ENCODE results near the gene ELMO1. TPM values are rescaled to one million over a fixed set of nuclear protein-coding genes. Genes with fewer than 3 reads are reported as not detected.

ELMO1 gene
- total and polyA plus RNA-seq, 4 donors, result 10.1 to 183 (median 34.4) TPM

DNA sequence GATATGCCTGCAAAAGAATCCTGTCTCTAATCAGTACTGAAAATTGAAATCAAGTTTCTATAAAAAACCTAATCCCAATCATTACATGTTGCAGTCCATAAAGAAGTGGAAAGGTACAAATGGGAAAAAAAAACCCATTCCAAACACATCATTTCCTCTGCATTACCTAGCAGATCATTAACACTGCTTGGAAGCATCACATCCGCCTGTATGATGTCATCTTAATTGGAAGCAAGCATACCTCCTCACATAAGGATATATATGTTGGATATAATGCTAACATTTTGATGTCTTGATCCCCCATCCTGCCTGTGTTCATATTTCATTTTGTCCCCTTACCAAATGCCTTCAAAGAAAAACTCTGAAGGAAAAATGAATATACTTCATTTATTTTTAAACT is 483.0 kb downstream of the ELMO1 start:
- ATAC-seq (ENCODE audit: insufficient read depth, low FRiP score), result no peak
- no peak overlapping the region for H3K9ac ChIP-seq (ENCODE audit: insufficient read depth in 1 of 2, low read length in 2 of 2)
- peaks cover 0 to 23% (median 4%) of the 10 kb centered on the region in 5 donors for H3K4me1 ChIP-seq (ENCODE audit: control insufficient read depth in 5 of 5, insufficient read depth in 5 of 5, low read length in 5 of 5)

DNA sequence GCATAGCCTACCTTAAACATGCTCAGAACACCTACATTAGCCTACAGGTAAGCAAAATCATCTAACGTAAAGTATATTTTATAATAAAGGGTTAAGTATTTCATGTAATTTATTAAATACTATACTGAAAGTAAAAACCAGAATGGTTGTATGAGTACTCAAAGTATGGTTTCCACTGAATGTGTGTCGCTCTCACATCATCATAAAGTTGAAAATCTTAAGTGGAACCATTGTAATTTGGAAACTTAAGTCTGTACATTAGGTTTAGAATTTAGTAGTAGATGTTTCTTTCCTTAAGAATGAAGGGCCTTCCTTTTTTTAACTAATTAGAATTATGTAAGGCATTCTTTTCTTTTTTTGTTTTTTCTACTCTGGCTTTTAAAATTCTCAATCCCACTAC is 484.4 kb downstream of the ELMO1 start:
- DNase-seq, result no peak
- Histone ChIP-seq H3K27me3 (ENCODE audit: control insufficient read depth in 3 of 3, insufficient read depth in 3 of 3, low read length in 2 of 3) (no peaks in the 10 kb centered on the region), H3K27ac (ENCODE audit: low read depth in 1 of 2, low read length in 1 of 2) (no peak overlapping the region), H3K4me3 (no peak overlapping the region), H3K9ac (ENCODE audit: insufficient read depth in 1 of 2, low read length in 2 of 2) (no peak overlapping the region), H3K36me3 (ENCODE audit: control insufficient read depth in 4 of 4, insufficient read depth in 4 of 4, low read length in 4 of 4) (no peaks in the 10 kb centered on the region), H3K4me1 (ENCODE audit: control insufficient read depth in 5 of 5, insufficient read depth in 5 of 5, low read length in 5 of 5) (peaks cover 0 to 23% (median 3%) of the 10 kb centered on the region in 5 donors), H3K9me3 (ENCODE audit: control insufficient read depth in 4 of 4, insufficient read depth in 3 of 4, low read length in 3 of 4) (no peaks in the 10 kb centered on the region)
- no peak for ATAC-seq (ENCODE audit: insufficient read depth, low FRiP score)
- WGBS, 2 donors, result 93 to 96% methylated on average over 2 of the region's 2 CpGs
- TF ChIP-seq, protein P1, sequence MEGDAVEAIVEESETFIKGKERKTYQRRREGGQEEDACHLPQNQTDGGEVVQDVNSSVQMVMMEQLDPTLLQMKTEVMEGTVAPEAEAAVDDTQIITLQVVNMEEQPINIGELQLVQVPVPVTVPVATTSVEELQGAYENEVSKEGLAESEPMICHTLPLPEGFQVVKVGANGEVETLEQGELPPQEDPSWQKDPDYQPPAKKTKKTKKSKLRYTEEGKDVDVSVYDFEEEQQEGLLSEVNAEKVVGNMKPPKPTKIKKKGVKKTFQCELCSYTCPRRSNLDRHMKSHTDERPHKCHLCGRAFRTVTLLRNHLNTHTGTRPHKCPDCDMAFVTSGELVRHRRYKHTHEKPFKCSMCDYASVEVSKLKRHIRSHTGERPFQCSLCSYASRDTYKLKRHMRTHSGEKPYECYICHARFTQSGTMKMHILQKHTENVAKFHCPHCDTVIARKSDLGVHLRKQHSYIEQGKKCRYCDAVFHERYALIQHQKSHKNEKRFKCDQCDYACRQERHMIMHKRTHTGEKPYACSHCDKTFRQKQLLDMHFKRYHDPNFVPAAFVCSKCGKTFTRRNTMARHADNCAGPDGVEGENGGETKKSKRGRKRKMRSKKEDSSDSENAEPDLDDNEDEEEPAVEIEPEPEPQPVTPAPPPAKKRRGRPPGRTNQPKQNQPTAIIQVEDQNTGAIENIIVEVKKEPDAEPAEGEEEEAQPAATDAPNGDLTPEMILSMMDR (IDR thresholded peaks at IDR 0.05; ENCODE audit: control extremely low read depth, extremely low read depth), result no peak

More for the DNA sequence above, 483.0 kb downstream of the ELMO1 start:
- 90 to 93% methylated on average over 1 of the region's 1 CpG for WGBS, 2 donors
- Histone ChIP-seq H3K4me3 (no peak overlapping the region), H3K27ac (ENCODE audit: low read depth in 1 of 2, low read length in 1 of 2) (no peak overlapping the region), H3K27me3 (ENCODE audit: control insufficient read depth in 3 of 3, insufficient read depth in 3 of 3, low read length in 2 of 3) (no peaks in the 10 kb centered on the region), H3K9me3 (ENCODE audit: control insufficient read depth in 4 of 4, insufficient read depth in 3 of 4, low read length in 3 of 4) (no peaks in the 10 kb centered on the region), H3K36me3 (ENCODE audit: control insufficient read depth in 4 of 4, insufficient read depth in 4 of 4, low read length in 4 of 4) (no peaks in the 10 kb centered on the region)
- DNase-seq, result no peak
- TF ChIP-seq, protein P1 (IDR thresholded peaks at IDR 0.05; ENCODE audit: control extremely low read depth, extremely low read depth), result no peak

DNA sequence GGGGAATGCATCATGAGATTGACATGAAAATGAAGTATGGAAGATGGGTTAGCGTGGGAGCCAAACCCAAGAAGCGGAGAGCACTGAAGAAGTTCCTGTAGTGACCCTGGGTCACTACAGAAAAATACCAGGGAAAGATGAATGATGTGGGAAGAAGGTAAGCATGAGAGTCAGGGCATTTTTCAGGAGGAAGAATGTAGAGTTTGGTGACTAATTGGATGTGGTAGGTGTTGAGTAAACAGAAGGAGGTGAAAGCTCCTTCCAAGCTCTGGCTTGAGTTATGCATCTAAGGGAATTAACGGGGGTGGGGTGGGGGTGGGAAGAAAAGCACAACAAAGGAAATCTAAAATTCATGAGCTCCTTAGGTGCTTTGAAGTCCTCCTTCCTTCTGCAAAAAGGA is 486.3 kb downstream of the ELMO1 start:
- no peak for DNase-seq
- H3K9me3 ChIP-seq (ENCODE audit: control insufficient read depth in 4 of 4, insufficient read depth in 3 of 4, low read length in 3 of 4), result no peaks in the 10 kb centered on the region
- H3K4me1 ChIP-seq (ENCODE audit: control insufficient read depth in 5 of 5, insufficient read depth in 5 of 5, low read length in 5 of 5), result peaks cover 0 to 23% (median 3%) of the 10 kb centered on the region in 5 donors
- H3K9ac ChIP-seq (ENCODE audit: insufficient read depth in 1 of 2, low read length in 2 of 2), result no peak overlapping the region
- no peak overlapping the region for H3K4me3 ChIP-seq
- no peak for ATAC-seq (ENCODE audit: insufficient read depth, low FRiP score)
- WGBS, 2 donors, result 83 to 96% methylated on average over 3 of the region's 3 CpGs
- no peaks in the 10 kb centered on the region for H3K36me3 ChIP-seq (ENCODE audit: control insufficient read depth in 4 of 4, insufficient read depth in 4 of 4, low read length in 4 of 4)
- TF ChIP-seq, protein P1 (IDR thresholded peaks at IDR 0.05; ENCODE audit: control extremely low read depth, extremely low read depth), result no peak
- H3K27ac ChIP-seq (ENCODE audit: low read depth in 1 of 2, low read length in 1 of 2), result no peak overlapping the region
- H3K27me3 ChIP-seq (ENCODE audit: control insufficient read depth in 3 of 3, insufficient read depth in 3 of 3, low read length in 2 of 3), result no peaks in the 10 kb centered on the region

DNA sequence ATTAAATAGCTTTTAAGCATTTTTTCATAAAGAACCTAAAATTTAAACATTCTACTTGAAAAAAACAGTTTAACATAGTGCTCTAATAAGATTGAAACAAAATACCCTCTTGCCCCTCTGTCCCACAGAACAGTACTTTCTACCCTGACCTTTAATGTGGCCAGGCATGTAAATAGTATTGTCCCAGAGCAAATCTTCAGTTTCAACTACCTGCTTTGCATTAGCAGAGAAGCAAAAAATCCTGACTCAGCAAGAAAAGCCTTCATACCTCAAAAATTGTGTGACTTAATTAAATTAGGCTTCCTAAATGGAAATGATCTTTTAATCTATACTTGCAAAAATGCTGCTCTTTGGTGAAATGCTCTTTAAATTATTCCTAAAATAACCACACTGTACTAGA is 487.0 kb downstream of the ELMO1 start:
- ATAC-seq (ENCODE audit: insufficient read depth, low FRiP score) (no peak), DNase-seq (no peak)
- Histone ChIP-seq H3K9ac (ENCODE audit: insufficient read depth in 1 of 2, low read length in 2 of 2) (no peak overlapping the region), H3K27ac (ENCODE audit: low read depth in 1 of 2, low read length in 1 of 2) (no peak overlapping the region), H3K36me3 (ENCODE audit: control insufficient read depth in 4 of 4, insufficient read depth in 4 of 4, low read length in 4 of 4) (no peaks in the 10 kb centered on the region), H3K9me3 (ENCODE audit: control insufficient read depth in 4 of 4, insufficient read depth in 3 of 4, low read length in 3 of 4) (no peaks in the 10 kb centered on the region), H3K27me3 (ENCODE audit: control insufficient read depth in 3 of 3, insufficient read depth in 3 of 3, low read length in 2 of 3) (no peaks in the 10 kb centered on the region), H3K4me3 (no peak overlapping the region), H3K4me1 (ENCODE audit: control insufficient read depth in 5 of 5, insufficient read depth in 5 of 5, low read length in 5 of 5) (peaks cover 0 to 18% (median 3%) of the 10 kb centered on the region in 5 donors)
- TF ChIP-seq, protein P1 (IDR thresholded peaks at IDR 0.05; ENCODE audit: control extremely low read depth, extremely low read depth), result no peak

All from lung (tissue), 12 donors.